ENCODE measurements around the gene BHLHE40.

The BHLHE40 gene

GRCh38 chr3:4972652-4973643, 6.3 kb upstream of the BHLHE40 start:
- no peak for DNase-seq
- TF ChIP-seq GATA1 (IDR thresholded peaks at IDR 0.05; ENCODE audit: low read depth, low read length) (no peak), POLR2A (IDR thresholded peaks at IDR 0.05; ENCODE audit: low read length) (no peak)

- DNase-seq, result no peak
- no peak for TF ChIP-seq POLR2A (IDR thresholded peaks at IDR 0.05; ENCODE audit: low read length)
- TF ChIP-seq GATA1 (IDR thresholded peaks at IDR 0.05; ENCODE audit: low read depth, low read length), result no peak
These were observed 5.1 kb upstream of the BHLHE40 start for GRCh38 chr3:4974154-4974553.

GRCh38 chr3:4976109-4976508, 3.1 kb upstream of the BHLHE40 start:
- TF ChIP-seq POLR2A (IDR thresholded peaks at IDR 0.05; ENCODE audit: low read length), result no peak
- no peak for TF ChIP-seq GATA1 (IDR thresholded peaks at IDR 0.05; ENCODE audit: low read depth, low read length)
- peak; percentile 54 to 58 for DNase-seq

- peak; percentile 32 for TF ChIP-seq POLR2A (IDR thresholded peaks at IDR 0.05; ENCODE audit: low read length)
- no peak for TF ChIP-seq GATA1 (IDR thresholded peaks at IDR 0.05; ENCODE audit: low read depth, low read length)
- peak; percentile 29 to 42 for DNase-seq
These were observed 2.0 kb upstream of the BHLHE40 start for GRCh38 chr3:4977001-4977852.

- no peak for DNase-seq
- TF ChIP-seq POLR2A (IDR thresholded peaks at IDR 0.05; ENCODE audit: low read length), result no peak
- TF ChIP-seq GATA1 (IDR thresholded peaks at IDR 0.05; ENCODE audit: low read depth, low read length), result no peak
These were observed 1.4 kb upstream of the BHLHE40 start for GRCh38 chr3:4977853-4978203.

- TF ChIP-seq POLR2A (IDR thresholded peaks at IDR 0.05; ENCODE audit: low read length) (peak; percentile 80), GATA1 (IDR thresholded peaks at IDR 0.05; ENCODE audit: low read depth, low read length) (no peak)
- peak; percentile 71 to 82 for DNase-seq
These were observed 852 bp upstream of the BHLHE40 start for GRCh38 chr3:4978204-4978965.

- DNase-seq, result peak; percentile 78
- TF ChIP-seq POLR2A (IDR thresholded peaks at IDR 0.05; ENCODE audit: low read length) (no peak), GATA1 (IDR thresholded peaks at IDR 0.05; ENCODE audit: low read depth, low read length) (no peak)
These were observed 240 bp upstream of the BHLHE40 start for GRCh38 chr3:4978966-4979427.

- peak; percentile 86 to 92 for DNase-seq
- TF ChIP-seq GATA1 (IDR thresholded peaks at IDR 0.05; ENCODE audit: low read depth, low read length), result no peak
- peak; percentile 62 for TF ChIP-seq POLR2A (IDR thresholded peaks at IDR 0.05; ENCODE audit: low read length)
These were observed 1.3 kb downstream of the BHLHE40 start for GRCh38 chr3:4980229-4981203.

GRCh38 chr3:4981294-4981664, 2.0 kb downstream of the BHLHE40 start:
- TF ChIP-seq GATA1 (IDR thresholded peaks at IDR 0.05; ENCODE audit: low read depth, low read length) (no peak), POLR2A (IDR thresholded peaks at IDR 0.05; ENCODE audit: low read length) (no peak)
- DNase-seq, result peak in 1 of 2 experiments; percentile 37

GRCh38 chr3:4981665-4982494, 2.6 kb downstream of the BHLHE40 start:
- peak; percentile 21 to 65 for DNase-seq
- TF ChIP-seq POLR2A (IDR thresholded peaks at IDR 0.05; ENCODE audit: low read length), result peak; percentile 48
- no peak for TF ChIP-seq GATA1 (IDR thresholded peaks at IDR 0.05; ENCODE audit: low read depth, low read length)
